HG03066 (cell line): ENCODE results near the gene IFRD2.
"Not testable (repeated sequence)": the region's sequence is repeated elsewhere in the genome, so short reads cannot be mapped to it uniquely, and the experiment has no call there.

Source experiments
- ATAC-seq: cut with Tn5 transposase; IDR thresholded peaks from one replicate; pipeline ENCODE4 v1.9.1; 2021; ENCODE audit warnings: low read depth; ENCODE audit not compliant: unreplicated experiment

IFRD2 gene

GRCh38 chr3:50325113-50325480, 32.9 kb upstream of the IFRD2 start:
- ATAC-seq, result no peak

GRCh38 chr3:50324351-50325112, 32.3 kb upstream of the IFRD2 start:
- ATAC-seq, result no peak

GRCh38 chr3:50323614-50324199, 31.5 kb upstream of the IFRD2 start:
- no peak for ATAC-seq

GRCh38 chr3:50323092-50323600, 30.9 kb upstream of the IFRD2 start:
- no peak for ATAC-seq

- no peak for ATAC-seq
These were observed 30.3 kb upstream of the IFRD2 start, which contains the start of gene HYAL2 for GRCh38 chr3:50322386-50323091. HYAL2 (minus strand) TSS chr3:50322745; CDS start chr3:50320489, 2,256 bp downstream.

GRCh38 chr3:50322115-50322385, 29.8 kb upstream of the IFRD2 start:
- ATAC-seq, result no peak

GRCh38 chr3:50321336-50322114, 29.3 kb upstream of the IFRD2 start:
- peak; percentile 82 for ATAC-seq

GRCh38 chr3:50320853-50321335, 28.7 kb upstream of the IFRD2 start:
- ATAC-seq, result peak; percentile 45

GRCh38 chr3:50319894-50320625, 27.8 kb upstream of the IFRD2 start:
- no peak for ATAC-seq

- no peak for ATAC-seq
These were observed 27.1 kb upstream of the IFRD2 start for GRCh38 chr3:50319181-50319893.

GRCh38 chr3:50318615-50319014, 26.4 kb upstream of the IFRD2 start:
- no peak for ATAC-seq

GRCh38 chr3:50318163-50318562, 25.9 kb upstream of the IFRD2 start:
- ATAC-seq, result no peak

- no peak for ATAC-seq
These were observed 25.1 kb upstream of the IFRD2 start for GRCh38 chr3:50317300-50317699.

- ATAC-seq, result no peak
These were observed 24.5 kb upstream of the IFRD2 start for GRCh38 chr3:50316657-50317242.

- no peak for ATAC-seq
These were observed 22.6 kb upstream of the IFRD2 start for GRCh38 chr3:50314816-50315215.

GRCh38 chr3:50314342-50314741, 22.1 kb upstream of the IFRD2 start:
- no peak for ATAC-seq

- not testable (repeated sequence) for ATAC-seq
These were observed 19.8 kb upstream of the IFRD2 start for GRCh38 chr3:50312041-50312440.

- ATAC-seq, result no peak
These were observed 12.4 kb upstream of the IFRD2 start for GRCh38 chr3:50304601-50305000.
